ENCODE measurements around the gene DPH6.

GRCh38 chr15:35505809-35506208, 40.2 kb downstream of the DPH6 start:
- no peak for TF ChIP-seq POLR2A (IDR thresholded peaks at IDR 0.05; ENCODE audit: low read depth, low read length)
- TF ChIP-seq TAF1 (IDR thresholded peaks at IDR 0.05; ENCODE audit: borderline replicate concordance, low read depth, low read length), result no peak

All from GM12892 (cell line).